Islet of Langerhans (tissue), 1 donor: ENCODE data around the gene ZNF200.

Experiments used
- FAIRE-seq: peaks from one replicate; lab custom pipeline; 2011; peaks lifted over from hg19 to GRCh38; lab: Jason Lieb, UNC

Gene ZNF200

GRCh38 chr16:3173892-3174617 lies 60.9 kb downstream of the ZNF200 start:
- FAIRE-seq: no peak
